ENCODE results near the gene JADE2.

Gene JADE2

DNA sequence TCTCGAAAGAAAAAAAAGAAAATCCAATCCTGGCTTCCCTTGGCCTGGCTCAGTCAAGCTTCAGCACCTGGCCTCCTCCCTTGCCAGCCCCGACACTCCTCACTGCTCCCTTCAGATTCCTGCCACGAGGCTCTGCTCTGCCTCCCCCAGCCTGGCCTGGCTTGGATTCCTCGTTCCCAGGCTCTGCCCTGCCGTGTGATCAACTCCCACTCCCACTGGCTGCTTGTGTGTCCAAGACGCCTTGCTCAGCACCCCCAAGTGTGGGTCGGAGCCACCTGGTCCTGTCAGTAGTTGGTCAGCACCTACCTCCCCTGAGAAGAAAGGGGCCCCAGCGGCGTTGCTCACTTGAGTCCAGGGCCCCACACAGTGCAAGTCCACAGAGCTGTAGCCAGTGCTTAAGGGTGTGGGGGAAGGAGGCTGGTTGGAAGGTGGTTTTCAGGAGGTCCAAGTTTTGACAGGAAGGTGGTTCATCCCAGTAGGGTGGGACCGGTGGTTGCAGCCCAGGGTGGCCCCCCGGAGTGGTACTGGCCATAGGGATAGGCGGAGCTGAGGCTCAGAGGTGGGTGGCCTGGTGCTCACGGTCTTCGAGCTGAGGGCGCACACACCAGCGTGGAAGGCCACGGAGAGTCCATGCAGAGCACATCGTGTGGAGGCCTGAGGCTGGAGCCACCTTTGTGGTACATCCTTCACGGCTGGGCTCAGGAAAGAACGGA lies 46.4 kb downstream of the JADE2 start:
- no peak for DNase-seq

DNA sequence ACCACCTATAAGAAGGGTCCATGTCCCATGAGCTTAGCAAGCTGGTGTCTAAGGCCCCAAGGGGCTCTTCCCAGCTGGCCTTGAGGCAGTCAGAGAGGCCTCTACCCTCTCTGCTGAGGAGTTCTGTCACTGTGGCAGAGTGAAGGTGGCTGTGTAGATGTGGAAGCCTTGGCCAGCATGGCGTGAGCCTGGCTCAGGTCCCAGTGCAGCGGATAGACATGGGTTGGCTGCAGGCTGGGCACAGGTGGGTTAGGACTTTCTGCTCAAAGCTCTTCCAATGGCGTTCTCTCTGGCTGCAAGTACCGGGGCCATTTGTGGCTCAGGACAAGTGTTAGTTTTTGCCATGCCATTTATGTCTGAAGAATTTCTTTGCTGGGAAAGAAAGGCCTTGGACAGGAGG lies 47.3 kb downstream of the JADE2 start:
- DNase-seq, result no peak

DNA sequence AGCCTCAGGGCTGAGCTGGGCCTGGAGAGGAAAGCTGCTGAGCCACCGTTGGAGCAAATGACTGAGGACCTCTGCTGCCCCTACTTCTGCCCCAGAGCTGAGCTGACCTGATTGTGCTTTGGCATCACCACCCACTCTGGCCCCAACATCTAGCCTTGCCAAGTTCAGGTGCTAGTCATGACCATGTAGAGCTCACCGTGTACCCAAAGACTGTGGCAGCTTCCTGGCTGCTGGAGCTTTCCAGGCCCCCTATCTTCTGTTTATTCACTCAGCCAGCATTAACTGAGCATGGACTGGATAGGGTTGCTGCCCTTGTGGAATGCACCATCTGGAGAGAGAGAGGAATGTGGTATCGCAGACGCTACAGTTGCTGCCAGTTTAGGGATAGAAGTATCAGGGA lies 49.1 kb downstream of the JADE2 start:
- no peak for DNase-seq

DNA sequence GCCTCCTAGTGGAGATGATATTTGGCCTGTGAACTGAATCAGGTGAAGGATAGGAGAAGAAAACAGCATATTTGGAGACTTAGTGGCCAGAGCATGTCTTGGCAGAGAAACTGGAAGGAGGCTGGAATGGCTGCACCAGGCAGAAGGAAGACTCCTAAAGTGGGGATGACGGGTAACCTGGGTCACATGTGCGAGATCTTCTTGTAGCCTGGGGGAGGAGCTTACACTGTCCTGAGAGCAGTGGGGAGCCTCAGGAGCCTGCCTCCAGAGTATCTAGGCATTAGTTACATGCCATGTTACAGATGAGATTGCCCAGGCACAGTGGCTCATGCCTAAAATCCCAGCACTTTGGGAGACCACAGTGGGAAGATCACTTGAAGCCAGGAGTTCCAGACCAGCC lies 49.8 kb downstream of the JADE2 start:
- no peak for DNase-seq

DNA sequence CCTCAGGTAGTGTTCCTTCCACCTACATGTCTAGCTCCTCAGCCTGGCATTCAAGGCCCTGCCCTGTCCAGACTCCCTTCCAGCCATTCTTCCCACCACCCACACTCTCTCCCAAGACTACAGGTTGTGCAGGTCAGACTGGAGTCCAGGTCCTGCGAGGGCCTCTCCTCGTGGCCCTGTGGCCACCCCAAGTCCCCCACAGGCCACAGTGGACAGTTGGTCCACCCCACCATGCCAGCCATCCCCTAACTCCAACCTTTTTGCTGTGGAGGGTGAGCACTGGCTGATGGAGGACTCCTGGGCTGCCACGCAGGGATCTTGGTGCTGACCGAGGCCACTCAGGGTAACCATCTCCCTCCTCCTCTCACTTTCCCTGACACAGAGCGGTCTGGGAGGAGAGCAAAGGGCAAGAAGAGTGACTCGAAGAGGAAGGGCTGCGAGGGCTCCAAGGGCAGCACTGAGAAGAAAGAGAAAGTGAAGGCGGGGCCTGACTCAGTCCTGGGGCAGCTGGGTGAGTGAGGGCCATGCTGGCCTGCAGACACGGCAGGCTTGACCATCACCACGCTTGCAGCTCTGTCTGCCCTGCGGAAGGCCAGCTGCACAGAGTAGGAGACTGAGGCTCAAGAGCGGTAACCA lies 51.0 kb downstream of the JADE2 start:
- DNase-seq, result no peak

DNA sequence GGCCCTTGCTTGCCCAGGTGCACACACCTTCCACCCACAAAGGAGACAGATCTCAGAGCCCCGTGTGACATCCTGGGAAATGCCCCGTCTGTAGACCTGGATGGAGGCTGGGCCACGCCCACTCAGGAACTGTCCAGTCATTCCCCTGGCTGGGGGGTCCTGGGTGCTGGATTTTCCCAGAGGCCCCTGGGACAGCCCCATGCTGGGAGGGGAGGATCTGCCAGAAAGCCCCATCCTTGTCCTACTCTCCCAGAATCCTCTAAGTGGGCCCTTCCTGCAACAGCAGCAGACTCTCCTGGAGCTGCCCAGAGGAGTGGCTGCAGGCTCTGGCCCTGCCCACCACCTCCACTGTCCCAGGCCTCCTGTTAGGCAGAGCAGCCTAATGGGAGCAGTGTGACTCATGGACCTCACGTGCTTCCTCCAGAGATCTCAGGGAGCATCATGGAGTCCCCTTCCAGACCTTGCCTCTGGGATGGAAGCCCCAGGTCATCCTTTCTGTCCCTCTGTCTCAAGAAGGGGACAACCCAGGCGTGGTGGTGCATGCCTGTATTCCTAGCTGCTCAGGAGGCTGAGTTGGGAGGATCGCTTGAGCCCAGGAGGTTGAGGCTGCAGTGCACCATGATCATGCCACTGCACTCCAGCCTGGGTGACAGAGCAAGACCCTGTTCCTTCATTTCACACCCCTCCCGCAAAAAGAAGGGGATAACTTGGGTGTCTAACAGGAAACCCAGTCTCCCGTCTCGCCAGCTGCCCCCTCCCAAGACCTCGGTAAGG lies 51.7 kb downstream of the JADE2 start:
- no peak for DNase-seq

DNA sequence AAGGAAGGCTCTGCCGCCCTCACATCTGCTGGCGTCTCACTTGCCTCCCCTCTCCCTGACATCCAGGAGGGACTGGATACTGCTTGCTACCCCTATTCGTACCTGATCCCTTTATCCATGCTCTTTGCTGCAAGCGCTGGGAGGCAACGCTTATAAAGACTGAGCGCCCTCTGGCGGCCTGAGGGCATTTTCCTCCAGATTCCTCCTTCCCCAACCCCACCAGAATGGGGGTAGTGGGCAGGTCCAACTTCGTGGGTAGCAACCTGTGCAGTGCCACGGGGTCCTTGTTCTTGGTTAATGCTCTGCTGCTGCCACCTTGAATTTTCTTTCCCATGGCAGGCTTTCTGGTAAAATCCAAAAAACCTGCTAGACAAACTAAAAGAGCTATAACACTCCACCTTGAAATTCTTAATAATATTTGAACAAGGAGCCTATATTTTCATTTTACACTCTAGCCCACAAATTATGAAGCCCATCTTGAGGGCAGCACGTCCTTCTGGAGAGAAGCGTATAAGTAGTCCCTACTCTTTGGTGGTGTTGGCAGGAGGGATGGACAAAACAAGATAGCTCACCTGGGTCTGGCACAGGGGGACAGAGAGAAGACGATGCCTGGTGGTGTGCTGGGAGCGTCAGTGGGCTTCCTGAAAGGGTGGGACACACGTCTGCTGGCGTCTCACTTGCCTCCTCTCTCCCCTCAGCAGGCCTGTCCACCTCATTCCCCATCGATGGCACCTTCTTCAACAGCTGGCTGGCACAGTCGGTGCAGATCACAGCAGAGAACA lies 52.5 kb downstream of the JADE2 start:
- peak; percentile 17 for DNase-seq

DNA sequence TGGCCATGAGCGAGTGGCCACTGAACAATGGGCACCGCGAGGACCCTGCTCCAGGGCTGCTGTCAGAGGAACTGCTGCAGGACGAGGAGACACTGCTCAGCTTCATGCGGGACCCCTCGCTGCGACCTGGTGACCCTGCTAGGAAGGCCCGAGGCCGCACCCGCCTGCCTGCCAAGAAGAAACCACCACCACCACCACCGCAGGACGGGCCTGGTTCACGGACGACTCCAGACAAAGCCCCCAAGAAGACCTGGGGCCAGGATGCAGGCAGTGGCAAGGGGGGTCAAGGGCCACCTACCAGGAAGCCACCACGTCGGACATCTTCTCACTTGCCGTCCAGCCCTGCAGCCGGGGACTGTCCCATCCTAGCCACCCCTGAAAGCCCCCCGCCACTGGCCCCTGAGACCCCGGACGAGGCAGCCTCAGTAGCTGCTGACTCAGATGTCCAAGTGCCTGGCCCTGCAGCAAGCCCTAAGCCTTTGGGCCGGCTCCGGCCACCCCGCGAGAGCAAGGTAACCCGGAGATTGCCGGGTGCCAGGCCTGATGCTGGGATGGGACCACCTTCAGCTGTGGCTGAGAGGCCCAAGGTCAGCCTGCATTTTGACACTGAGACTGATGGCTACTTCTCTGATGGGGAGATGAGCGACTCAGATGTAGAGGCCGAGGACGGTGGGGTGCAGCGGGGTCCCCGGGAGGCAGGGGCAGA lies 53.3 kb downstream of the JADE2 start:
- no peak for DNase-seq

DNA sequence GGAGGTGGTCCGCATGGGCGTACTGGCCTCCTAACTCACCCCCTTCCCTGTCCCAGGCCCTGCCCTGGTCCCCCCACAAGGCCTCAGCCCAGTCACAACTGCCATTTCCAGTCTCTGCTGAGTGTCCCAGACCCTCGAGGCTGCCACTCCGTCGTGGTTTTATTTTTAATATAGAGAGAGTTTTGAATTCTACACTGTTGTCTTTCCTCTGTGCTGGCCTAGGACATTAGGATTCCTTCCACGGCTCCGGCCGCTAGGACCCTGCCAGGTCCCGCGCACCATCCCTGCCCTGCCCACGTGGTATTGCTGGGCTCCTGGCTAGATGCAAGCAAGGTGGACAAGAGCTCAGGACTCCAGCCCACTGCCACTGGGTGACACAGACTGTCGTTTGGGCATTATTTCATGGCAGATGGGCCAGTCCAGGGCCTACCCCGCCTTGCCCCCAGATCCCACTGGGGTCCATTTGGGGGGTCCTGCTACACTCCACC lies 53.9 kb downstream of the JADE2 start:
- DNase-seq, result no peak

DNA sequence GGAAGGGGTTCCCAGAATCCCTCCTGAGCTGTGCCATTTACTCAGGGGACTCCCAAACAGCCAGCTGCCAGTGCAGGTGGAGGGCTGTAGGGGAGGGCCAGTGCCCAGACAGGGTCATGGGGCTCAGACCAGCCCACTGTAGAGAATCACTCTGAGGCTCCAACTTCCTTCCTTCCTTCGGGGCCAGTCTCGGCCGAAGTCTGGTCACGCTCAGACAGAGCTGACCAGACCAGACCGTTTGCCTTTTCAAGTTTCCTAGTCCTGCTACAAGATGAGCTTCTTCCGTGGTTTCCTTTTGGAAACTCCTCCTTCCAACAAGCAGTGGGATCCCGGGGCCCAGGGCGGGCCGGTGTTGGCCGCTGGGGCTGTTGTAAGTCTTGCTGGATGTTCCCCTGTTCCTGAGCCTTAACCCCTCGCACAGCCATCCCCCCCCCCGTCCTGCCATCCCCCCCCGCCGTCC lies 54.6 kb downstream of the JADE2 start:
- no peak for DNase-seq

DNA sequence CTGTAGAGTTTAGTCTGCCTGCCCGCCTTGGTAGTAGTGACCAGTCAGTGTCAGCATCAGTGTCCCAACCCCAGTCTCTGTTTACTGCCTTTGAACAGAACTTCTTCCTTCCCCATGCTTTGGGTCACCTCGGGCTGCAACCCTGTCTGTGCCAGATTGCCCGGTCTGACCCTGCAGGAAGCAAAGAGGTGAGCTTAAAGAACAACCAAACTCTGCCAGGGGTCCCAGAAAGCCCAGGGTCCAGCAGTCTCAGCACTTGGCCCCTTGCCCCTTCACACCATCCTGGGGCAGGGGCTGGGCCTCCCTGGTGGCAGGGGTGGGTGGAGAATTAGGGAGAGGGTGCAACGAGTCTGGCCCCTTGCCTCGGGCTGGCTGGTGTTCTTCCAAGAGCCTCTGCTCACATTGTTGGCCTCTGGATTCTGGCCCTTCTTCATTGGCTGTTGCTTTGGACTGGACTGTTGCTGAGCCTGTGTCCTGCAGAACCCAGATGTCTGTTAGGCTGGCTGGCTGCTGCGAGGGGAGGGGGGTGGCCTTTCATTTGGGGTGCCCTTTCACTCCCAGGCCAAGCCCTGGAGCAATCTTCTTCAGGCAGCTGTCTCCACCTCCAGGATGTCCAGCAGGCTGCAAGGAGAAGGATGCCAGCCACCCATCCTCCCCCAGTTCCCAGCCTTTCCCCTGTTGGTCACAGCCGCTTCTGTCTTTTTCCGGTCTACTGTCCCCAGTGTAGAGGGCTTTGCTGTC lies 55.9 kb downstream of the JADE2 start:
- DNase-seq, result no peak

DNA sequence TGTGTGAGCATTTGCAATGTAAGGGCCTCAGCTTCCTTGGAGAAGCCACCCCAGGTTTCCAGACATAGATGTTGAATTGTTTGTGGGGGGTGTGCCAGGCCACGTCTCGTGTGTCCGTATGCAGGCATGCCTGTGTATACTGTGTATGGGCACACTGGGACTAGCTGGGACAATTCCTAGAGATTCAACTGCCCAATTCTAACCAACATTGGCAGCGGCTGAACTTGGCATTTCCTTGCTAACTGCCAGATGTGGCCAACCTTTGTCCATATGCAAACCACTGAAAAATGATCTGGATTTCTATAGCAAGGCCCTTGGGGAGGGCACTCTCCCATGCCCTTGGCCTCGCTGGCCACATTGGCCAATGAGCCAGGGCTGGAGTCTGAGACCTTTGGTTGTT lies 56.8 kb downstream of the JADE2 start:
- no peak for DNase-seq

DNA sequence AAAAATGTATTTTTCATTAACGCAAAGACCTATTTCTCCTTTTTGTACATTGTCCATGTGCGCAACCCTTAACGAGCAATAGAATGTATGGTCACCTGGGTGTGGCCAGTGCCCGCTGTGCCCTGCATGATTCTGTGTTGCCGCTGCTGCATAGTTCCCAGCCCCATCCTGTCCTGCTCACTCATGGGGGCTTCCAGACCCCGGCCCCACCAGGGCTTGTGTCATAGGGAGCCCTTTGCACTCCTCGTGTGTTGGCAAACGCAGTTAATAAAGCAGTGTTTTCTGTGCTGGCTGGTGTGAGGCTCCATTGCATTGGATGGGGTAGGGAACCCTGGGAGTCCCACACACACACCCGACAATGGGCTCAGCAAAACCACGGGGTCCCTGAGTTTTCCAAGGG lies 57.5 kb downstream of the JADE2 start:
- no peak for DNase-seq

DNA sequence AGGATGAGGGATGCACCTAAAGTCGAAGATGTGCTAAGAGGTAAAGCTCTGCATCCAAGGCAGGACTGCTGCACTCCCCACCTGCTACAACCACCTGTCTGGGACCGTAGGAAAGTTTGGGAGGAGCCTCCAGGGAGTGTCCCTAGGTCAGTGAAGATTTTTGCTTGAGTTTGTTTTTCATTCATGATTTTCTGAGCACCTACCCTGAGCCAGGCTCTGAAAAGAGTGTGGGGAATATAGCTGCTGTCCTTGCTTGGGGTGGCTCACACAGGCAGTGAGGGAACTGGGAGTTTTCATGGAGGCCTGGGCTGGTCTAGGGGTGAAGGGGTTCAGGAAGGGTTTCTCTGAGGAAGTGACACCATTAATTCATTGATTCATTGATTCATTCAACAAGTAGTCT lies 58.3 kb downstream of the JADE2 start:
- no peak for DNase-seq

DNA sequence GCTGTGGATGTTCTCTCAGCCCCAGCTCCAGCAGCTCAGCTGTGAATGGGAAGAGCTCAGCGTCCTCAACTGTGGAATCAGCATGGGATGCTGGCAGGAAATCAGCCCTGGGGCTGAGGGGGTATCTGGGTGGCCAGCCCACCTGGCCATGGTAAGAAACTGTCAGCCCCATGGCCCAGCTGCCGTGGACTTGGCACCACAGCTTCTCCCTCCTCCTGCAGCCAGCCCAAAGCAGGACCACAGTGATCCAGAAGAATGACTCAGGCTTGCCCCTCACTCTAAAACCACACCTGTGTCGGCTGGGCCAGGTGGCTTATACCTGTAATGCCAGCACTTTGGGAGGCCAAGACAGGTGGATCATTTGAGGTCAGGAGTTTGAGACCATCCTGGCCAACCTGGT lies 59.2 kb downstream of the JADE2 start:
- DNase-seq, result no peak

DNA sequence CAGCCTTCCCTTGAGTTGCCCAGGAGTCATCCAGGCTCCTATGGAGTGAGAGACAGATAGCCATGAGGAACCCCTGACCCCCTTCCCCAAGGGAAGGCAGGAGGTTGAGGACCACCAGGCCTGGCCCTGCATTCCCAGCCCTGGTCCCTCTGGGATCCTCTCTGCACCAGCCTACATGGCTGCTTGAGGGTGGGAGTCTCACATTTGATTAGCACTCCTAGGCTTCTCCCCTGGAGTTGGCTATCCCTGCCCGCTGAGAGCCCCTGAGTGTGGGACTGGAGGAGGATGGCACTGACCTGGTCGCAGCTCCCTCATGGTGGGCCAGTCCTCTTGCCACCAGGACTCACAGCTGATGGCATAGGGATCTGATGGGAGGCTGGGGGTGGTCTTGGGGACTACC lies 60.5 kb downstream of the JADE2 start:
- DNase-seq, result no peak

DNA sequence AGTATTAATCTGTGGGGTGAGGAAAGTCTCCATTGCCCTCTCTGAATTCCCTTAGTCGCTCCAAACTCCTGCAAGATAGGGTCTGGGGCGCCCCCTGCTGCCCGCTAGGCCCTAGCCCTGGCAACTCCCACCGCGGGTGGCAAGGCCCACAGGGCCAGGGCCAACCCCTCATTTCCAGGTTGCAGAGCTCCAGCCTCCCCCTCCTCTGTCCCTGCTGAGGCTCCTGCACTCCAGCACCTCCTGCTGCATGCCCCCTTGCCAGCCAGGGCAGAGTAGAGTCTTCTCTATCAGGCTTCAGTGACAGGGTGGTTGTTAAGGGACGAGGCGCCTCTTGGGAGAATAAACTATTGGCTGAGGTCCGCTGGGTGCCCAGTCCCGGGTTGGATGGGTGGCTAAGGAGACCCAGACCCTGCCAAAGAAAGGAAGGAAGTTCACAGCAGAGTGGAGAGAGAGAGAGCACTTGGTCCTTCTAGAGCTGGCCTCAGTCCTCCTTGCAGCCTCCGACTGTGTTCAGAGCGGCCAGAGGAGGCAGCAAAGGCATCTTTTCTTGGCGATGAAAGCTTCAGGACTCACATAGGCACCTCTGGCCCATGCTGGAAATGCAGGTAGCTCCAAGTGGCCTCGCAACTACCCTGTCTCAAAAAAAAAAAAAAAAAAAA lies 61.5 kb downstream of the JADE2 start:
- no peak for DNase-seq

DNA sequence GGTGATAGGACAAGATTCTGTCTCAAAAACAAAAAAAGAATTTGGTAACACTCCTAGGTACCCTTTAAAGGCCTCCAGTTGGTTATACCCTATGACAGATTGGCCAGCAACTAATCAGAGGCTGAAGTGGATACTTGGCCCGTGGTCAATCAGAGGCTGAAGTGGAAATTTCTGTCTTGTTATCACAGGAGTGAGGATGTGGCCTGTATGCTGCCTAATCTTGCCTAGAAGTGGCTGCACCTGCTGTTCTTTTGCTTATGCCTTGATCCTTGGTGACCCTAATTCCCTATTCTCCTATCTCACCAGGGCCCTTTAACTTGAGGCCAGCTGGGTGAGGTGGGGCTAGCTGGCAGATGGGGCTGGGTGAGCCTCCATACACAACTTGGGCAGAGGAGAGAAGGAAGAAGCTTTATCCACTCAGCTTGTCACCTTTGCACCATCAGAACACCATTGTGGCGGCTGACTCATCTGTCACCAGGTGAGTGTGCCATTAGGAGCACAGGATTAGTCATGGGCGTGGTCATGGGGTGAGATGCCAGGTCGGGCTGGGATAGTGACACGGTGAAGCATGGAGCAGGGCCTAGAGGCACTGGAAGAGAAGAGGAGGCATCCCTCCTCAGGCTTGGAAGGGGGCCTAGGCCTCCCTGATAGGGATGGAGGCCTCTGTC lies 65.7 kb downstream of the JADE2 start:
- DNase-seq, result no peak

DNA sequence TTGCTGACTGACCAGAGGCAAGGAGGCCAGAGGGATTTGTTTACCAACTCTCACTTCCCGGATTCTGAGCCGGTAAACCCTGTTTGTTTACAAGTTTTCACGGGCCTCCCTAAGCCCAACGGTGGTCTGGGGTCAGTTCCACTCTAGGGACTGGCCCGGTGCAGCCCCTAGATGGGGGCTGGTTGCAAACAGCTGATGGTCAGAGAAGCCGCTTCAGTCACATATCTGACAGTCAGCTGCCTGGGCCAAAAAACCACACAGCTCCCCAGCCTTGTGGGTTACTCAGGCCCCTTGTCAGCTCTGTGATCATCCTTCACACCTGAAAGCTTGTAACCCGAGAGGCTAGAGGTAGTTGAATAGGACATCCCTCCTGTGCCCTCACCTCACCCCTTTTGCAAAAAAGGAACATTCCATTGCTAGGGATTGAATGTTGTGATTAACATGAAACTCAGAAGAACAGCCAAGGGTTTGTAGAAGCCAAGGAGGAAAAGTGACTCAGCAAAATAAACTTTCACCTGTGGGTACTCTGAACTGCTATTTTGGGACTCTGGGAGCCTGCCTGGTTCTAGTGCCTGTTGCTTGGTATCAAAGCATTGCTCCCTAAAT lies 66.8 kb downstream of the JADE2 start:
- DNase-seq, result no peak

DNA sequence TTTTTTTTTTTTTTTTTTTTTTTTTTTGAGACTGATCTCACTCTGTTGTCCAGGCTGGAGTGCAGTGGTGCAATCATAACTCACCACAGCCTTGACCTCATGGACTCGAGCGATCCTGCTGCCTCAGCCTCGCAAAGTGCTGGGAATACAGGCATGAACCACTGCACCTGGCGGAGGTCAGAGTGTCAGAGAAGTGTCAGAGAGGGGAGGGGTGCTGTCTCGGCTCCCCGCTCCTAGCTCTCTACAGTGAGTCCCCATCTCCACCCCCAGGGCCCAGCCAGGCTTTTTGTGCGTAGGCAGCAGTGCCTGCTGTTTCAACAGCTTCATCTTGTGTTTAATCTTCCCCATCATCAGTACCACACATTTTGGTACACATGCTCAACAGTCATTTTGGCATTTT lies 68.9 kb downstream of the JADE2 start:
- no peak for DNase-seq
